SK-N-SH treated with all-trans-retinoic acid at 6 μM for 48 hours (cell line): Measurements from ENCODE around the gene EMC10.

Experiments
- ATAC-seq: fragments of 200-7000 bp; cut with Tn5 transposase; 3 replicates; pipeline ENCODE4 v1.9.1; 2020; ENCODE audit warnings: mild to moderate bottlenecking, moderate library complexity
- ARNTL ChIP-seq: fragments of 450-650 bp; formaldehyde crosslinking; IDR thresholded peaks from 2 replicates; pipeline ENCODE4 v1.5.0; 2020; ENCODE audit warnings: low read depth, mild to moderate bottlenecking, moderate library complexity, borderline replicate concordance
- BACH2 ChIP-seq: fragments of 250-450 bp; sonication (Bioruptor Pico); IDR thresholded peaks from 2 replicates; pipeline ENCODE4 v1.9.0; 2021; ENCODE audit warnings: mild to moderate bottlenecking, borderline replicate concordance
- CREB5 ChIP-seq: fragments of 250-450 bp; sonication (Bioruptor Pico); IDR thresholded peaks from 2 replicates; pipeline ENCODE4 v1.5.1; 2020; ENCODE audit warnings: low read depth, mild to moderate bottlenecking, moderate library complexity
- CSDC2 ChIP-seq: fragments of 250-450 bp; sonication (Bioruptor Pico); IDR thresholded peaks from 2 replicates; pipeline ENCODE4 v1.5.0; 2020; ENCODE audit warnings: mild to moderate bottlenecking, moderate library complexity
- CSRNP3 ChIP-seq: fragments of 250-450 bp; sonication (Bioruptor Pico); IDR thresholded peaks from 2 replicates; pipeline ENCODE4 v1.5.1; 2021; ENCODE audit warnings: mild to moderate bottlenecking, moderate library complexity
- ESRRG ChIP-seq: fragments of 250-450 bp; sonication (Bioruptor Pico); IDR thresholded peaks from 2 replicates; pipeline ENCODE4 v1.6.1; 2021; ENCODE audit warnings: mild to moderate bottlenecking
- ISL1 ChIP-seq: fragments of 250-450 bp; sonication (Bioruptor Pico); IDR thresholded peaks from 2 replicates; pipeline ENCODE4 v2.1.2; 2022; ENCODE audit warnings: mild to moderate bottlenecking, moderate library complexity
- OSR1 ChIP-seq: fragments of 250-450 bp; sonication (Bioruptor Pico); IDR thresholded peaks from 2 replicates; pipeline ENCODE4 v1.8.0; 2022; ENCODE audit warnings: moderate library complexity, mild to moderate bottlenecking, inconsistent platforms
- PATZ1 ChIP-seq: fragments of 250-450 bp; sonication (Bioruptor Pico); IDR thresholded peaks from 2 replicates; pipeline ENCODE4 v1.8.0; 2020; ENCODE audit warnings: mild to moderate bottlenecking, moderate library complexity, borderline replicate concordance
- POU6F1 ChIP-seq: fragments of 250-450 bp; sonication (Bioruptor Pico); IDR thresholded peaks from 2 replicates; pipeline ENCODE4 v1.8.0; 2021; ENCODE audit warnings: low read depth, mild to moderate bottlenecking, moderate library complexity, borderline replicate concordance
- PPARA ChIP-seq: fragments of 250-450 bp; sonication (Bioruptor Pico); IDR thresholded peaks from 2 replicates; pipeline ENCODE4 v1.5.0; 2020; ENCODE audit warnings: mild to moderate bottlenecking, borderline replicate concordance
- SNAI2 ChIP-seq: fragments of 250-450 bp; sonication (Bioruptor Pico); IDR thresholded peaks from 2 replicates; pipeline ENCODE4 v1.5.0; 2020; ENCODE audit warnings: mild to moderate bottlenecking, moderate library complexity
- TCF4 ChIP-seq: fragments of 250-450 bp; sonication (Bioruptor Pico); IDR thresholded peaks from 2 replicates; pipeline ENCODE4 v1.8.0; 2021; ENCODE audit warnings: mild to moderate bottlenecking, moderate library complexity, borderline replicate concordance
- TOX ChIP-seq: fragments of 250-450 bp; sonication (Bioruptor Pico); IDR thresholded peaks from 2 replicates; pipeline ENCODE4 v1.8.0; 2021; ENCODE audit warnings: mild to moderate bottlenecking, moderate library complexity, borderline replicate concordance
- TSHZ2 ChIP-seq: fragments of 250-450 bp; sonication (Bioruptor Pico); IDR thresholded peaks from 2 replicates; pipeline ENCODE4 v1.5.0; 2020; ENCODE audit warnings: mild to moderate bottlenecking, moderate library complexity
- ZC3H10 ChIP-seq: fragments of 250-450 bp; sonication (Bioruptor Pico); IDR thresholded peaks from 2 replicates; pipeline ENCODE4 v1.5.1; 2021; ENCODE audit warnings: mild to moderate bottlenecking, moderate library complexity
- ZFP3 ChIP-seq: fragments of 250-450 bp; sonication (Bioruptor Pico); IDR thresholded peaks from 2 replicates; pipeline ENCODE4 v1.5.0; 2020; ENCODE audit warnings: mild to moderate bottlenecking, moderate library complexity
- ZFP30 ChIP-seq: fragments of 450-650 bp; formaldehyde crosslinking; IDR thresholded peaks from 2 replicates; pipeline ENCODE4 v1.5.0; 2022; ENCODE audit warnings: mild to moderate bottlenecking, moderate library complexity
- ZNF565 ChIP-seq: fragments of 450-650 bp; formaldehyde crosslinking; conservative IDR thresholded peaks from 2 replicates; pipeline ENCODE4 v1.5.0; 2020; ENCODE audit warnings: low read depth, mild to moderate bottlenecking, moderate library complexity
- ZNF70 ChIP-seq: fragments of 450-650 bp; formaldehyde crosslinking; IDR thresholded peaks from 2 replicates; pipeline ENCODE4 v1.5.0; 2020; ENCODE audit warnings: mild to moderate bottlenecking, moderate library complexity
- ZNF8 ChIP-seq: fragments of 450-650 bp; formaldehyde crosslinking; IDR thresholded peaks from 2 replicates; pipeline ENCODE4 v1.5.0; 2020; ENCODE audit warnings: mild to moderate bottlenecking, moderate library complexity

Gene EMC10

GRCh38 chr19:50500060-50500752, 23.9 kb downstream of the EMC10 start:
- TF ChIP-seq PATZ1 (CRISPR knock-in tag) (no peak; the same call in 1 of the 2 replicates), OSR1 (CRISPR knock-in tag) (no peak), ZFP3 (CRISPR knock-in tag) (no peak), ISL1 (CRISPR knock-in tag) (no peak), ARNTL (CRISPR knock-in tag) (no peak), TCF4 (CRISPR knock-in tag) (no peak), TSHZ2 (CRISPR knock-in tag) (no peak), ZNF565 (CRISPR knock-in tag) (no peak), ZNF70 (CRISPR knock-in tag) (no peak), ZNF8 (CRISPR knock-in tag) (no peak), TOX (CRISPR knock-in tag) (no peak), CSRNP3 (no peak), SNAI2 (CRISPR knock-in tag) (no peak), ZC3H10 (CRISPR knock-in tag) (no peak), ZFP30 (CRISPR knock-in tag) (no peak), CSDC2 (CRISPR knock-in tag) (no peak), CREB5 (CRISPR knock-in tag) (no peak)
- ATAC-seq, result peak; percentile 47

- no peak for ATAC-seq
- TF ChIP-seq ISL1 (CRISPR knock-in tag) (no peak), PPARA (CRISPR knock-in tag) (no peak), OSR1 (CRISPR knock-in tag) (no peak), ZC3H10 (CRISPR knock-in tag) (no peak), ZNF565 (CRISPR knock-in tag) (no peak), TCF4 (CRISPR knock-in tag) (no peak), POU6F1 (no peak), ARNTL (CRISPR knock-in tag) (no peak), SNAI2 (CRISPR knock-in tag) (no peak), ZNF70 (CRISPR knock-in tag) (no peak), CSDC2 (CRISPR knock-in tag) (no peak), ZFP3 (CRISPR knock-in tag) (no peak), BACH2 (no peak), ZNF8 (CRISPR knock-in tag) (no peak), ZFP30 (CRISPR knock-in tag) (no peak), CSRNP3 (no peak), TSHZ2 (CRISPR knock-in tag) (no peak), ESRRG (CRISPR knock-in tag) (no peak)
Measured at GRCh38 chr19:50500753-50501151, 24.4 kb downstream of the EMC10 start.
